Kidney (tissue), 14 donors: ENCODE data around the gene RESP18. TPM values are rescaled to one million over a fixed set of nuclear protein-coding genes. Genes with fewer than 3 reads are reported as not detected.

ENCODE experiments used
- DNase-seq, 5 donors: peaks; one replicate each; pipeline ENCODE4 v3.0.0-alpha.2; 2013 to 2020
- FAIRE-seq: peaks from 2 replicates; lab custom pipeline; 2012; peaks lifted over from hg19 to GRCh38; lab: Jason Lieb, UNC
- H3K27ac ChIP-seq, 2 donors: one replicate each; pipeline ENCODE4 v1.7.0; 2013; ENCODE audit warnings: low read depth in 2 of 2, low read length in 2 of 2, inconsistent platforms in 1 of 2
- H3K27me3 ChIP-seq: one replicate; pipeline ENCODE4 v1.7.1; 2013; ENCODE audit warnings: low read length, inconsistent platforms; ENCODE audit not compliant: control insufficient read depth, insufficient read depth
- H3K36me3 ChIP-seq, 3 donors: one replicate each; pipeline versions ENCODE4 v1.7.0 to v1.7.1; 2013; ENCODE audit warnings: low read length in 3 of 3, control low read depth in 1 of 3, inconsistent platforms in 1 of 3; ENCODE audit not compliant: insufficient read depth in 3 of 3, control insufficient read depth in 2 of 3
- H3K4me1 ChIP-seq, 3 donors: one replicate each; pipeline versions ENCODE4 v1.7.0 to v1.7.1; 2013; ENCODE audit warnings: low read length in 3 of 3, inconsistent platforms in 1 of 3, low read depth in 1 of 3; ENCODE audit not compliant: control insufficient read depth in 2 of 3, insufficient read depth in 2 of 3
- H3K4me3 ChIP-seq, 3 donors: one replicate each; pipeline versions ENCODE4 v1.7.0 to v1.8.1; 2013; ENCODE audit warnings: low read length in 3 of 3, control low read depth in 1 of 3, inconsistent platforms in 1 of 3
- H3K9ac ChIP-seq, 3 donors: one replicate each; pipeline versions ENCODE4 v1.7.0 to v1.7.1; 2013; ENCODE audit warnings: low read length in 3 of 3, control low read depth in 1 of 3, inconsistent platforms in 1 of 3
- H3K9me3 ChIP-seq, 3 donors: one replicate each; pipeline versions ENCODE4 v1.7.0 to v1.7.1; 2013; ENCODE audit warnings: low read length in 3 of 3, control low read depth in 1 of 3, inconsistent platforms in 1 of 3; ENCODE audit not compliant: control insufficient read depth in 2 of 3, insufficient read depth in 1 of 3
- intact Hi-C: fragments of 100-400 bp; cut with DNase I; formaldehyde crosslinking; loops from one replicate; pipeline ENCODE4 v1.11.1; 2022
- polyA plus RNA-seq: library from polyadenylated mRNA; stranded (reverse); fragments of 350-450 nt; fragmentation: Illumina TruSeq; extraction: RNeasy Lipid Tissue Mini Kit (QIAGEN cat#74804); gene quantifications from one replicate; pipeline ENCODE4 v1.2.3, GENCODE V29; 2014; ENCODE audit warnings: low read depth, low replicate concordance; ENCODE audit not compliant: insufficient read depth
- total RNA-seq: library from RNA; stranded (reverse); fragmentation: NEBNext Ultra II Directional; extraction: Animal tissue kit (Norgen Biotek cat#: 25700); gene quantifications from one replicate; pipeline ENCODE4 v1.2.1, GENCODE V29; 2021
- TF ChIP-seq, protein P1 (sequence below): IDR thresholded peaks from 3 replicates; pipeline ENCODE4 v1.5.1; 2012; ENCODE audit warnings: mild to moderate bottlenecking, moderate library complexity, borderline replicate concordance; ENCODE audit not compliant: insufficient read depth; ENCODE audit errors: extremely low read depth
- donor health status: control.
- donor health status: control.
- donor health status: control.
- donor health status: control.
- donor health status: control.
- donor health status: DM: yes; HTN: yes; CAD: no.
- donor health status: Normal renal cell carcinoma (clear cell type).

RESP18 gene
- total and polyA plus RNA-seq, 2 donors from 2014 or later = not detected

- Histone ChIP-seq H3K27ac (no peak overlapping the region), H3K9me3 (no peaks in the 10 kb centered on the region), H3K4me1 (peaks cover 0 to 6% (median 3%) of the 10 kb centered on the region in 3 donors), H3K9ac (no peak overlapping the region), H3K4me3 (no peak overlapping the region), H3K36me3 (no peaks in the 10 kb centered on the region), H3K27me3 (no peaks in the 10 kb centered on the region)
- peak in 2 of 5 donors; percentile 37 to 49 for DNase-seq
- no peak for FAIRE-seq
- TF ChIP-seq, protein P1, sequence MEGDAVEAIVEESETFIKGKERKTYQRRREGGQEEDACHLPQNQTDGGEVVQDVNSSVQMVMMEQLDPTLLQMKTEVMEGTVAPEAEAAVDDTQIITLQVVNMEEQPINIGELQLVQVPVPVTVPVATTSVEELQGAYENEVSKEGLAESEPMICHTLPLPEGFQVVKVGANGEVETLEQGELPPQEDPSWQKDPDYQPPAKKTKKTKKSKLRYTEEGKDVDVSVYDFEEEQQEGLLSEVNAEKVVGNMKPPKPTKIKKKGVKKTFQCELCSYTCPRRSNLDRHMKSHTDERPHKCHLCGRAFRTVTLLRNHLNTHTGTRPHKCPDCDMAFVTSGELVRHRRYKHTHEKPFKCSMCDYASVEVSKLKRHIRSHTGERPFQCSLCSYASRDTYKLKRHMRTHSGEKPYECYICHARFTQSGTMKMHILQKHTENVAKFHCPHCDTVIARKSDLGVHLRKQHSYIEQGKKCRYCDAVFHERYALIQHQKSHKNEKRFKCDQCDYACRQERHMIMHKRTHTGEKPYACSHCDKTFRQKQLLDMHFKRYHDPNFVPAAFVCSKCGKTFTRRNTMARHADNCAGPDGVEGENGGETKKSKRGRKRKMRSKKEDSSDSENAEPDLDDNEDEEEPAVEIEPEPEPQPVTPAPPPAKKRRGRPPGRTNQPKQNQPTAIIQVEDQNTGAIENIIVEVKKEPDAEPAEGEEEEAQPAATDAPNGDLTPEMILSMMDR = no peak
- intact Hi-C loops = no loop called here
Observed at GRCh38 chr2:219296142-219296541, 36.4 kb downstream of the RESP18 start.

DNA sequence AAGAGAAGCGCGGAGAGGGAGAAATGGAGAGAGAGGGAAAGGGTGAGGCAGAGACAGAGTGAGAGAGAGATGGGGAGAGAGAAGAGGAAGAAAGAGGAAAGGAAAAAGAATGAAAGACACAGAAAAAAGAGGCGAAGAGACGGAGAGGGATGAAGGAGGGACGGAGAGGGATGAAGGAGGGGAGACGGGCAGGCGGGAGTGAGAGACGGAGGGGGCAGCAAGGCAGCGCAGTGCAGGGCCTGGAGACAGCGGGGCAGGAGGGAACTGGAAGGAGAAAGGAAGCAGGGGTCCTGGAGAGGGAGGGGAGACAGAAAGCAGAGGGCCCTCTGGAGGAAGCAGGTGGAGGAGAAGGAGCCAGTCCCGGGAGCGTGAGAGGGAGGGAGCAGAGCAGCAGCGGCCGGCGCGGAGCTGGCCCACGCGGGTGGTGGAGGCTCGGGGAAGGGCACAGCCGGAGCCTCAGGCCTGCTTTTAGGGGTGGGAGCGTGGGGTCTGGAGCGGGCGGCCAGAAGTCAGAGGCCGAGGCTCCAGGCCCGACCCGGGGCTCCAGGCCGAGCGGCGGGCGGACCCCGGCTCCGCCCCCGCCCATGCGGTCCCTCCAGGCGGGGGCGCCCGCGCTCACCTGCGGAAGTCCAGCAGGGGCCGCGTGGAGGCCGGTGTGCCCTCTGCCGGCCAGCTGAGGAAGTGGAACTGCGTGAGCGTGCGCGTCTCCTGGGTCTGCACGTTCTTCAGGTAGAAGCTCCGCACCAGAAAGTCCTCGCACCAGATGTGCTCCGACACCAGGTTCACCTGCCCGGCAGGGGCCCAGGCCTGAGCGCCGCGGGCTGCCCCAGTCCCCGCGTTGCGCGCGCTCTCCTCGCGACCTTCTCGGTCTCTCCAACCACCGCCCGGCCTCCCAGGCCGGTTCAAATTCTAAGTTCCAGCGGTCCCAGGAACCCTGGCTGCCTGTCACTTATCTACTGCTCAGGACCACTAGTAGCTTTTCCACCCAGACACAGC lies 37.9 kb downstream of the RESP18 start:
- Histone ChIP-seq H3K36me3 (no peaks in the 10 kb centered on the region), H3K27me3 (no peaks in the 10 kb centered on the region), H3K9ac (peak overlapping the region in 2 of 3 donors; percentile 31 to 65), H3K4me1 (peaks cover 0 to 6% (median 3%) of the 10 kb centered on the region in 3 donors), H3K4me3 (peak overlapping the region; percentile 32 to 59 (median 47)), H3K9me3 (no peaks in the 10 kb centered on the region), H3K27ac (peak overlapping the region in 1 of 2 donors; percentile 57)
- TF ChIP-seq, protein P1 = peak; percentile 99
- DNase-seq (peak; percentile 91 to 94 (median 92)), FAIRE-seq (no peak)
- intact Hi-C loops = no loop called here

DNA sequence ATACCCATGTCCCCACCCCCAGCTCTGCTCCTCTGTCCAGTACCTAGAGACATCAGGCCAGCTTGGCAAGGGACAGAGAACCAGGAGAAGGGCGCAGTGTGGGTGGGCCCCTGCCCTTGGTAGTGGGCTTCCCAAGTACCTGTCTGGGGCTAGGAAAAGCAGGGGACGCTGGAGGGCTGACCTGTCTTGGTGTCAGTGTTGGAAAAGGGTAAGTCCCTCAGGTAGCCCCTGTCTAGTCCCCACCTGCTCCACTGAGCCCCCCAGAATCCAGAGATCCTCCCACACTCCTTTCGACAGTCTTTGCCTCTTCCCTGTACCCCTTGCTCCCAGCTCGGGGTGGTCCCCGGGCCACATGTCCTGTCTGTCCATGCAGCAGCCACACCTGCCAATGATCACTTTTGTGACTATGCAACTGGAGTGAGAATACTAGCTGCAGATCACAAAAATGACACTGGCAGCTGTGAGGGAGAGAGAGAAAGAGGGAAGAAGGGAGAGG lies 38.8 kb downstream of the RESP18 start:
- no peak overlapping the region for H3K27ac ChIP-seq
- no peak overlapping the region for H3K9ac ChIP-seq
- no peak overlapping the region for H3K4me3 ChIP-seq
- no peaks in the 10 kb centered on the region for H3K36me3 ChIP-seq
- peaks cover 0 to 8% (median 3%) of the 10 kb centered on the region in 3 donors for H3K4me1 ChIP-seq
- H3K27me3 ChIP-seq = no peaks in the 10 kb centered on the region
- TF ChIP-seq, protein P1 = no peak
- no peak for FAIRE-seq
- no peaks in the 10 kb centered on the region for H3K9me3 ChIP-seq
- peak in 2 of 5 donors; percentile 45 to 48 for DNase-seq
- intact Hi-C loops = no loop called here
